ENCODE measurements around the gene PDE9A.
"Not testable (repeated sequence)": the region's sequence is repeated elsewhere in the genome, so short reads cannot be mapped to it uniquely, and the experiment has no call there.

PDE9A gene

DNA sequence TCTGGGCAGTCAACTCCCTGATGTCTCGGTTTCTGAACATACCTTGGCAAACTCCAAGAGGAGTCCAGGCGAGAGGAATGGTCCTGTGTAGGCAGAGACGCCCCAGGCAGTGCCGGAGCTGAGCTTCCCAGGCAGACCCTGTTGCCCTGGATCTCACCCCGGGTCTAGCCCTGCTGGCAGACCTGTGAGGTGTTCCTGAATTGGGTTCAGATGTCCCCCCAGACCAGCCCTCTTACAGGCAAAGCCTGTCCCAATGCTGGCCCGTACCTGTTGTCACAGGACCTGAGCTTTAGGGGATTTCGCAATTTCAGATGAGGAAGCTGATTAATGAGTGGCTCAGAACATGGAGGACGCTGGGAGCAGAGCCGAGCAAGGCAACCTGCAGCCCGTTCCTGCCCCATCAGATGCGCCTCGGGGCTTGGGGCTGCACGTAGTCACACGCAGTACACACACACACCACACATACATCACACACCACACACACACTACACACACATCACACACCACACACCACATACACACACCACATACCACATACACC, 38.5 kb upstream of the PDE9A start:
- Histone ChIP-seq H3K27me3 (replicated peaks; ENCODE audit: insufficient read depth, low read length) (peaks cover 97% of the 10 kb centered on the region), H3K9me3 (replicated peaks; ENCODE audit: insufficient read depth, low read length) (no peaks in the 10 kb centered on the region), H3K4me1 (ENCODE audit: low read length) (no peaks in the 10 kb centered on the region), H4K20me1 (ENCODE audit: insufficient read depth, low read length) (0 out of 2 replicates have a peak, but pooled peaks cover 2% of the 10 kb centered on the region), H3K9ac (ENCODE audit: low read length) (no peak overlapping the region), H3K79me2 (ENCODE audit: low read length) (no peaks in the 10 kb centered on the region), H3K36me3 (replicated peaks; ENCODE audit: insufficient read depth, low read length) (no peaks in the 10 kb centered on the region), H3K27ac (ENCODE audit: low read length) (no peak overlapping the region), H3K4me3 (ENCODE audit: low read length) (no peak overlapping the region), H3K9me2 (replicated peaks; ENCODE audit: insufficient read depth, low read length) (no peaks in the 10 kb centered on the region), H3K4me2 (ENCODE audit: low read depth, low read length) (no peak overlapping the region), H3F3A (ENCODE audit: insufficient read depth, low read length) (no peaks in the 10 kb centered on the region), H2AFZ (ENCODE audit: low read length) (no peak overlapping the region)
- DNase-seq, result no peak
- TF ChIP-seq, protein P1, sequence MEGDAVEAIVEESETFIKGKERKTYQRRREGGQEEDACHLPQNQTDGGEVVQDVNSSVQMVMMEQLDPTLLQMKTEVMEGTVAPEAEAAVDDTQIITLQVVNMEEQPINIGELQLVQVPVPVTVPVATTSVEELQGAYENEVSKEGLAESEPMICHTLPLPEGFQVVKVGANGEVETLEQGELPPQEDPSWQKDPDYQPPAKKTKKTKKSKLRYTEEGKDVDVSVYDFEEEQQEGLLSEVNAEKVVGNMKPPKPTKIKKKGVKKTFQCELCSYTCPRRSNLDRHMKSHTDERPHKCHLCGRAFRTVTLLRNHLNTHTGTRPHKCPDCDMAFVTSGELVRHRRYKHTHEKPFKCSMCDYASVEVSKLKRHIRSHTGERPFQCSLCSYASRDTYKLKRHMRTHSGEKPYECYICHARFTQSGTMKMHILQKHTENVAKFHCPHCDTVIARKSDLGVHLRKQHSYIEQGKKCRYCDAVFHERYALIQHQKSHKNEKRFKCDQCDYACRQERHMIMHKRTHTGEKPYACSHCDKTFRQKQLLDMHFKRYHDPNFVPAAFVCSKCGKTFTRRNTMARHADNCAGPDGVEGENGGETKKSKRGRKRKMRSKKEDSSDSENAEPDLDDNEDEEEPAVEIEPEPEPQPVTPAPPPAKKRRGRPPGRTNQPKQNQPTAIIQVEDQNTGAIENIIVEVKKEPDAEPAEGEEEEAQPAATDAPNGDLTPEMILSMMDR (IDR thresholded peaks at IDR 0.05; ENCODE audit: low read length), result no peak
- TF ChIP-seq EZH2phosphoT487 (IDR thresholded peaks at IDR 0.05; ENCODE audit: low read length) (no peak), EZH2 (optimal IDR thresholded peaks at IDR 0.05; ENCODE audit: low read depth, low read length) (no peak)

DNA sequence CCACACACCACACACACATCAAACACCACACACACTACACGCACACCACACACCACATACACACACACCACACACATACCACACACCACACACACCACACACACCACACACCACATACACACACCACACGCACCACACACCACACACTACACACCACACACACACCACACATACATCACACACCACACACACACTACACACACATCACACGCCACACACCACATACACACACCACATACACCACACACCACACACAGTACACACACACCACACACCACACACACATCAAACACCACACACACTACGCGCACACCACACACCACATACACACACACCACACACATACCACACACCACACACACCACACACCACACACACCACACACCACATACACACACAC, 38.0 kb upstream of the PDE9A start:
- H3K27ac ChIP-seq (ENCODE audit: low read length); H3K79me2 ChIP-seq (ENCODE audit: low read length); H3K36me3 ChIP-seq (replicated peaks; ENCODE audit: insufficient read depth, low read length); H3K4me1 ChIP-seq (ENCODE audit: low read length); H2AFZ ChIP-seq (ENCODE audit: low read length); H3K9me3 ChIP-seq (replicated peaks; ENCODE audit: insufficient read depth, low read length); H3K9ac ChIP-seq (ENCODE audit: low read length); H3K9me2 ChIP-seq (replicated peaks; ENCODE audit: insufficient read depth, low read length); H4K20me1 ChIP-seq (ENCODE audit: insufficient read depth, low read length); H3K4me3 ChIP-seq (ENCODE audit: low read length); H3F3A ChIP-seq (ENCODE audit: insufficient read depth, low read length); H3K4me2 ChIP-seq (ENCODE audit: low read depth, low read length); DNase-seq: not testable (repeated sequence)
- peaks cover 97% of the 10 kb centered on the region for H3K27me3 ChIP-seq (replicated peaks; ENCODE audit: insufficient read depth, low read length)

DNA sequence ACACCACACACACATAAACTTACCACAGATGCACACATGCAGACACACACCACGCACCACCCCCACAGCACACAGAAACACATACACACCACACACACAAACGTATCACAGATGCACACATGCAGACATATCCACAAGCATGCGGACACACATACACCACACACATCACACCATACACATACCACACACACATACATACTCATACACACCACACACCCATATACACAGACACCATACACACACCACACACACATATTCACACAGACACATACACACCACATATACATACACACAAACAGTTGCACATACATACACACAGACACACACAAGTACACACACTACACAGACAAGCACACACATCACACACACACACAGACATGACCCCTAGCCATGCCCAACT, 37.5 kb upstream of the PDE9A start:
- no peak overlapping the region for H3K4me3 ChIP-seq (ENCODE audit: low read length)
- H3F3A ChIP-seq (ENCODE audit: insufficient read depth, low read length), result no peaks in the 10 kb centered on the region
- peaks cover 95% of the 10 kb centered on the region for H3K27me3 ChIP-seq (replicated peaks; ENCODE audit: insufficient read depth, low read length)
- no peak overlapping the region for H2AFZ ChIP-seq (ENCODE audit: low read length)
- H3K36me3 ChIP-seq (replicated peaks; ENCODE audit: insufficient read depth, low read length), result no peaks in the 10 kb centered on the region
- no peaks in the 10 kb centered on the region for H3K4me1 ChIP-seq (ENCODE audit: low read length)
- H3K79me2 ChIP-seq (ENCODE audit: low read length), result no peaks in the 10 kb centered on the region
- no peaks in the 10 kb centered on the region for H3K9me3 ChIP-seq (replicated peaks; ENCODE audit: insufficient read depth, low read length)
- H3K9me2 ChIP-seq (replicated peaks; ENCODE audit: insufficient read depth, low read length), result no peaks in the 10 kb centered on the region
- TF ChIP-seq EZH2phosphoT487 (IDR thresholded peaks at IDR 0.05; ENCODE audit: low read length) (no peak), EZH2 (optimal IDR thresholded peaks at IDR 0.05; ENCODE audit: low read depth, low read length) (no peak)
- TF ChIP-seq, protein P1 (IDR thresholded peaks at IDR 0.05; ENCODE audit: low read length), result no peak
- DNase-seq, result no peak
- 0 out of 2 replicates have a peak, but pooled peaks cover 4% of the 10 kb centered on the region for H4K20me1 ChIP-seq (ENCODE audit: insufficient read depth, low read length)
- H3K4me2 ChIP-seq (ENCODE audit: low read depth, low read length), result no peak overlapping the region
- no peak overlapping the region for H3K27ac ChIP-seq (ENCODE audit: low read length)
- H3K9ac ChIP-seq (ENCODE audit: low read length), result no peak overlapping the region

DNA sequence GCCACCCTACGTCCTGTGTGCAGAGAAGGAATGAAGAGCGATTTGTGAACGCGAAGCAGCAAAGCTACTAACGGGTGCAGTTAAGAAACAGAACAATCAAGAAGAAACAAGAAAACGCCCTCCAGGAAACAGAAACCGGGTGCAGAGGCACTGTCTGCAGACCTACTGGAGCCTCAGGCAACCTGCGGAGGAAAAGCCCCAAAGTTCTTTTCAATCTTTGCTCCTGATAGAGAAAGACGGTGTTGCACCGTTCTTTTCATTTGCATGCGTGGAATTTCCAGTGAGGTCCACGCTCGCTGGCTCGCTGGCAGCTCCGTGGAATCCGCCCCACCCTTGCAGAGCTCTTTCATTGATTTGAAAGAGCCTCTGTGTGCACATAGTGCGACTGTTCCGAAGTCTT, 37.0 kb upstream of the PDE9A start:
- TF ChIP-seq EZH2 (optimal IDR thresholded peaks at IDR 0.05; ENCODE audit: low read depth, low read length), result no peak
- TF ChIP-seq, protein P1 (IDR thresholded peaks at IDR 0.05; ENCODE audit: low read length), result no peak
- no peak for TF ChIP-seq EZH2phosphoT487 (IDR thresholded peaks at IDR 0.05; ENCODE audit: low read length)
- Histone ChIP-seq H3K4me1 (ENCODE audit: low read length) (no peaks in the 10 kb centered on the region), H3K9ac (ENCODE audit: low read length) (no peak overlapping the region), H4K20me1 (ENCODE audit: insufficient read depth, low read length) (0 out of 2 replicates have a peak, but pooled peaks cover 4% of the 10 kb centered on the region), H3K4me2 (ENCODE audit: low read depth, low read length) (peak overlapping the region; percentile 22; the same call in 1 of the 2 replicates), H3K27me3 (replicated peaks; ENCODE audit: insufficient read depth, low read length) (peaks cover 95% of the 10 kb centered on the region), H3K4me3 (ENCODE audit: low read length) (no peak overlapping the region), H2AFZ (ENCODE audit: low read length) (no peak overlapping the region), H3K27ac (ENCODE audit: low read length) (no peak overlapping the region), H3K36me3 (replicated peaks; ENCODE audit: insufficient read depth, low read length) (no peaks in the 10 kb centered on the region), H3K9me2 (replicated peaks; ENCODE audit: insufficient read depth, low read length) (no peaks in the 10 kb centered on the region), H3F3A (ENCODE audit: insufficient read depth, low read length) (no peaks in the 10 kb centered on the region), H3K9me3 (replicated peaks; ENCODE audit: insufficient read depth, low read length) (no peaks in the 10 kb centered on the region), H3K79me2 (ENCODE audit: low read length) (no peaks in the 10 kb centered on the region)
- no peak for DNase-seq
